DMS114 treated with DMSO at 0.1 percent for 48 hours (cell line): ENCODE results near the gene AUTS2.
"Not testable (repeated sequence)": the region's sequence is repeated elsewhere in the genome, so short reads cannot be mapped to it uniquely, and the experiment has no call there.

Source experiments
- DNase-seq: peaks from one replicate; lab custom pipeline; 2025; ENCODE audit not compliant: unreplicated experiment; lab: John Stamatoyannopoulos, UW

Gene AUTS2

DNA sequence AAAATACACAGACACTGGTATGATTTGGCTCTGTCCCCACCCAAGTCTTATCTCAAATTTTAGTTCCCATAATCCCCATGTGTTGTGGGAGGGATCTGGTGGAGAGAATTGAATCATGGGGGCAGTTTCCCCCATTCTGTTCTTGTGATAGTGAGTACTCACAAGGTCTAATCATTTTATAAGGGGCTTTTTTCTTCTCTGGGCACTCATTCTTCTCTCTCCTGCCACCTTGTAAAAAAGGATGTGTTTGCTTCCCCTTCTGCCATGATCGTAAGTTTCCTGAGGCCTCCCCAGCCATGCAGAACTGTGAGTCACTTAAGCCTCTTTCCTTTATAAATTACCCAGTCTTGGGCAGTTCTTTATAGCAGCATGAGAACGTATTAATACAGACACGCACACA, 677.3 kb downstream of the AUTS2 start:
- DNase-seq, result not testable (repeated sequence)

DNA sequence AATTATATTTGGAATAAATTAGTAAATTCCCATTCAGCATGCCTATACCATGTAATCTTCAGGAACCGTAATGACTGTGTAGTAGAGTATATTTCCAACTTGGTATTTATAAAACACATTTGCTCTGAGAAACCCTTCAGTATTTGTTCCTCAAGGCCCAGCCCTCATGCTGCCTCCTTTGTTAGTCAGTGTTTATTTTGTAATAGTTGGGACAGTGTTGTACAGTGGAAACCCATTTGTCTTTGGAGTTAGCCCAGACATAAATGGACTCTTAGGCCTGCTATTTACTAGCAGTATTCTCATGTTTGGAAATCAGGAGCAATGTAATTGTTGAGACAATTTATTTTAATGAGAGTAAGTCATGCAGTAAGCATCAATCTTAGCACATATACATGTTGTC, 686.9 kb downstream of the AUTS2 start:
- no peak for DNase-seq

DNA sequence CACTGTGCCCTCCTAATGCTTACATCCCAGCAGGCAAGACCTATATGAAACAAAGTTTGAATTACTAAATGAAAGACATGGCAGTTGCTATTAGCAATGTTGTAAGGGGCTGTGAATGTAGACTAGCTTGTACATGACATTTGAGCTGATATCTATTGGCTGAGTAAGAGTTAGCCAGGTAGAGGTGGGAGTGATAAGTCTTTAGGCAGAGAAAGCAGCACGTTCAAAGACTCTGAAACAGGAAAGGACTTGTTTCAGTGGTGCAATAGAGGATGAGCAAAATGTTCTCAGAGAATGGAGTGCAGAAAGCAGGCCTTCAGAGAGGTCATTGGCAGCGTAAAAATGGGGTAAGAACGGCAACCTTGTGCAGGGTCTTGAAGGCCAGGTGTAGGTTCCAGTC, 687.6 kb downstream of the AUTS2 start:
- no peak for DNase-seq

DNA sequence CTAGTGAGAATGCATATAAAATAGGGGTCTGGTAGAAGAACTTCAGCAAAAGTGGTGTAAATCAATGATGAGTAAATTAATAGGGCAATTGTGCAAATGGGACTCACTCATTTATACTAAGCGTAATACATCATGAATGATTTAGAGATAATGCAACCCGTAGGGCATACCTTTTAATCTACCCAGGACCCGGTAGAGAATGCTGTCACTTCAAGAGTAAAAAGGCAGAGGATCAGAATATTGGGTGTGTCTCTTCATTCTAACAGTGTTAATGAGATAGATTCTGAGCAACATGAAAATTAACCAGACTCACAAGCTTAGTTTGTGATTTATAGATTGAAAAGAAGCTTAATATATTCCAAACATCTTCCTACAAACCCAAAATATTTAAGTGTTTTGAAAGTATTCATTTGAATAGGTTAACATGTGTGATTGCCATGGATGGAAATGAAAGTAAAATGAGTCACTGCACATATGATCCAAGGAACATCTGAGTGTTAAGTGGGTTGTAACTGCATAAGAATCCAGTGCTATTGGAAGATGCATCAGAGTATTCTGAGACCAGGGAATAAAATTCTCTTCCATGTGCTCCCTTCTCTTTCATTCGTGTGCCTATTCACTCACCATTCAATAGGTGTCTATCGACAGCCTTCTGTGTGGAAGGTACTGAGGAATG, 690.6 kb downstream of the AUTS2 start:
- DNase-seq, result no peak

DNA sequence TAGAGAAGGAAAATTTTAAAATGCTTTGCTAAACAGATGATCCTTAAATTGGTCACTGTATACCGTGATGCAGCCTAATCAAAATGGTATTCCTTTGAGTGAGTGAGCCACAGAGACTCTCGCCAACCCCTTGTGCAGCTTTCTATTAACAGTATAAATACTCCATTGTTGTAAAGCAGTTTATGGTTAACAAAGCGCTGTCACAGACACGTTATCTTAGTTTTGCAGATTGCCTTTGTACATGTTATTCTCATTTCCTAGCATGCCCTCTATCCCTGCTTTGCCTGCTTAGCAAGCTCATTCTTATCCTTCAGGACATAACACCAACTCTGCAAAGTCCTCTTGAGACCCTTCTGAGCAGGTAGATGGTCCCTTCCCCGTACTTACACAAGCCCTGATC, 694.4 kb downstream of the AUTS2 start:
- DNase-seq, result no peak

DNA sequence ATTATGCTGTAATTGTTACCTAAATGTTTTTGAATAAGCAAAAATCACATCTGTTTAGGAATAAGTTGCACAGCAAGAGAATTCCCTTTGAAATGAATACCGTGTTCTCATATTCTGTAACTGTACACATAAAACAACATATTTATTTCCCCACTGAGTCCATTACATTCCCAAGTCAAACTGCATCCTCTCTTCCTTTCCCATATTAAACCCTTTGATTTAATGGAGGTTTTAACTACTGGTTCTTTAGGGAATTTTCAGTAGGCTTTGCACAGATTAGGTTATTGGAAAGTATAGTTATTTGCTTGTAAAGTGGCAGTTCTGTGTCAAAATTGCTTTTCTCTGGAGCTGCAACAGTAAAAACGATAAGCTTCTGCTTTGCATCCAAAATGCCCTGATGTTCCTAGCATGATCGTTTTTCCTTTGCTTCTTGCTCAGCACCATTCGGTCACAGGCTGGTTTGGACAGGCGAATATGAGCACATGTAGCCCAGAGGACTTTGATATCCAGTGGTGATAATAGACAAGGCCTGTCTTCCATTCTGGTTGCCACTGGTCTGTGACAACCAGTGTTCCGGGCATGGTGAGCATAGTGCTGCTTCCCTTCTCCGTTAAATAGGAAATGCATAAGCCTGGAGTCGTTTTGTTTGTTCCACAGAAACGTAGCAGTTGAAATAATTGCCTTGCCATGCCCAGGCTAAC, 696.1 kb downstream of the AUTS2 start:
- DNase-seq, result no peak

DNA sequence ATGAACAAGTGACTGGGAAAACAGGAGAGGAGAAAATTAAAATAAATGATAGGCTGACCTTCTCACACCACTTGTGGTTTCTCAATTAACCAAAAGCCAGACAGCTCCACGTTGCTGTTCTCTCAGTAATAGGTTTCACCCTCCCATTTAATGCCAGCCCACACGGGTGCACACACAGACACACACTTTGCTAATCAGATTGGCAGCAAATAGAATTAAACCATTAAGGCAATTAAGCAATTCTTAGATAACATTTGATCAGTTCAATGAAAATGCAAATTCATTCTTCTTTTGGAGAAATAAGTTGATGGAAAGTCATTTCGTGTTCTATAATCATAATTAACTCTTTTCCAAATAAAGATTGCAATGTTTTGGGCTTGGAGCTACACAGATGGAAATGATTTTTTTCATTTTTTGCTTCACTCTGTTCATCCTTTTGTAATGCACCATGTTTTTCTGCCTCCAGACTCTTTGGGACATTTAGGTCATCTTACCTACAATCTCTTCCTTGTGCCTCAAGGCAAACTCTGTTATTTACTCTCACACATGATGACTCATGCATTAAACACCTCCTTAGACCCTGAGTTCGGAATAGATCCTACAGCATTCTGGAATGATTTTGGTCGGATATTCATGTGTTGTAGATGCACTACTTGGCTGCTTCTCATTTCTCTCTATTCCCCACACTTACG, 700.7 kb downstream of the AUTS2 start:
- no peak for DNase-seq

DNA sequence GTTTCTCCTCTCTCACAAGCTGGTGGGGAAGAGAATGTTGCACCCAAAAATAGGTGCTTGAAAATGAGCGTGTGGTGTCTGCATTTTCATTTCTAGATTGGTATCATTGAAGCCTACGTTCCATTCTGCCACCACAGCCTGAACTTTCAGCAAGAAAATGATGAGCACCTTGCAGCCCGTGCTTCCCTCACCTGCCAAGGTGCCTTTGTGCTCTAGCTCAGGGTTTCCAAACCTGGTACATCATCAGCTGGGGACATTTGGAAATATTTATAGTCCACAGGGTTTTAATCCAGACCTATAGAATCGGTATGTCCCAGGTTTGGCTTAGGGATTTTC, 701.2 kb downstream of the AUTS2 start:
- DNase-seq, result no peak

DNA sequence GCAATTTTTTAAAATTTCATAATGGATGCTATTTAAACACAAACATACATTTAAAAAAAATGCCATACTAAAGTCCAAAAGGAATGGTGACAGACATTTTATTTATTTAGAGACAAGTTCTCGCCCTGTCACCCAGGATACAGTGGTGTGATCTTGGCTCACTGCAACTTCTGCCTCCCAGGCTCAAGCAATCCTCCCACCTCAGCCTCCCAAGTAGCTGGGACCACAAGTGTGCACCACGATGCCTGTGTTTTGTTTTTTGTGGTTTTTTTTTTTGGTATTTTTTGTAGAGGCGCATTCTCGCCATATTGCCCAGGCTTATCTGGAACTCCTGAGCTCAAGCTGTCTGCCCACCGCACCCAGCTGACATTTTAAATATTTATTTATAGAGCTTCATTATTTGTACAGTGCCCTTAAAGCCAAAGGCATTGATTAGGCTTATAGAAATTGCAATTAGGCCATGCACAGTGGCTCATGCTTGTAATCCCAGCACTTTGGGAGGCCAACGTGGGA, 703.5 kb downstream of the AUTS2 start:
- DNase-seq, result no peak

DNA sequence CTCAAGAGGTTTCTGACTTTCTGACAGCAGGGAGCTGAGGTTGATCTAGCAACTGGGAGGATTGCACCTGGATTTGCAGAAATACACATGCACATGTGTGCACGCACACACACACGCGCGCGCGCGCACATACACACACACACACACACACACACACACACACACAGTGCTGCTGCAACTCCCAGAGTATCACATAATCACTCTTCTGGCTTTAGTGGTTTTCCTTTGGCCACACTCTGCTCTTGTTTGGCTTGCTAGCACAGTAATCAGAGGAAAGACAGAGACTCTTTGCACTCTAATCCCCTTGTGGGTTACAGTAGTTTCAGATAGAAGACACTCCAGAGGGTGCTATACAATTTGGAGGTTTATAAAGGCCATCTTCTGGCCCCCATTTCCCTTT, 705.0 kb downstream of the AUTS2 start:
- no peak for DNase-seq

DNA sequence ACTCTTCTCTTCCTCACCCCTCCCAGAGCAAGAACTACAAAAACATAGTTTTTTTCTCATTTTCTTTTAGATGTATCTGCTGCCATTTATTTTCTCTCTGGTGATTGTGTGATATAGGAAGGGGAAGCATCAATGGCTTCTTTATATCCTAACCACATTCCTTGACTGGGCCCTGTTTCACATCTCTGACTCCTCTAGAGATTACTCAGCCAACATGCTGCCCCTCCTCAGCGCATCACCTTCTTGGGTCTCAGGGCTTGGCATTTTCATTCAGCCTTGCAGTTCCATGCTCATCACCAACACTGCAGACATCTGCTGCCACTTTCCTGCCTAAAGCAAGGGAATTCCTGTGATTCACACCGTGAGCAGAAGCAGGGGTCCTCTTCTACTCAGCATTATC, 705.5 kb downstream of the AUTS2 start:
- DNase-seq, result no peak

DNA sequence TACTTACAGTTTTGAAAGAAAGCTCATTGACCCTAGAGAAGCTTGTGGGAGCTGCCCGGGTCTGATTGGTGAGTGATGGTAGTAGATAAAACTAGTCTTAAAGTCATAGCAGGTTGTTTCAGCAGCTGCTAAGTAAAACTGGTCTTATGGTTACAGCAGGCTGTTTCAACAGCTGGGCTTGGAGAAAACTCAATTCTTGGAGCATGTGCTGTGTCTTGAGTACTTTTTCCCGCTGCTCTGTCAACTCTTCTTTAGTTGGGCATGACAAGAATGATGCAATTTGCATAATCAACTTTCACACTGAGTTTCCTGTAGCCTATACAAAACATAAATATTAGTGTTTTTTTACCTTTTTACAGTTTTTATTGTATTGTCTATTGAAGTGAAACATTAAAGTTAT, 707.9 kb downstream of the AUTS2 start:
- DNase-seq, result no peak

DNA sequence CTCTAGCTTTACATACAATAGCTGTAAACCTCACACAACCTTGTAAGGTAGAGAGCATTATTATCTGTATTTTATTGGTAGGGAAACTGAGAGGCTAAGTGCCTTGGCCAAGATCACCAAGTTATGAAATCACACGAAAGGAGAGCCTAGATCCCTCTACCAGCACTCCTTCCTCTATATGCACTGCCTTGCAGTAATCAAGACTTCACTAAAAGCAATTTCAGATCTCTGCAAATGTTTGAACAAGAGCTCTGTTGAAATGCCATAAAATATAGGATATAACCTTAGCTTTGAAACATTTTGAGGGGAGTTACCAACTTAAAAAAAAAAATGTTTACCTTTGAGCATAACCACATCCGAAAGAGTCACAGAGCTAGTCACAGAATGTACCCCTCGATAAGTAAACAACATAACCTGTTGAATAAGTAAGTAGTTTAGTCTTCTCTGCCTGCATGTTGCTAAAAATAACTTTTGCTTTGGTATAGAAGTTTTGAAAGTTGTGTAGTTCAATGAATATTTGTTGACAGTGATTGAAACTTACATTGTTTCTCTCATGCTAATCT, 709.4 kb downstream of the AUTS2 start:
- no peak for DNase-seq

DNA sequence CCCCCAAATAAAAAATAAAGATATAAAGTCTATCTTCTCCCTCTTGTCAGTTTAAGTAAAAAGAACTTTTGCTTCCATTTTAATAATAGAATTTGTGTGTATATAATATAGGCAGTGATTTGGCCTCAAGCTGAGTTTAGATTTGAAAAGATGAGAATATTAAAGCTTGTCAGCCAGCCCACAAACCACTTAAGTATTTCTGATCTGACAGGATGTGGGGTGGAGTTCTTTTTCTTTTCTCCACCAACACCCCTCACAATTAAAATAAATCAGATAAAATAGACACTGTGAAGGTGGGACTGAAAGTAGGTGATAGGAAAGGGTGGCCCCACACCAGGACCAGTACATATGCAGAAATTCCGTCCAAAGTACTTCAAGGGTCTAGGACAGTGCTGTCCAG, 714.1 kb downstream of the AUTS2 start:
- no peak for DNase-seq

DNA sequence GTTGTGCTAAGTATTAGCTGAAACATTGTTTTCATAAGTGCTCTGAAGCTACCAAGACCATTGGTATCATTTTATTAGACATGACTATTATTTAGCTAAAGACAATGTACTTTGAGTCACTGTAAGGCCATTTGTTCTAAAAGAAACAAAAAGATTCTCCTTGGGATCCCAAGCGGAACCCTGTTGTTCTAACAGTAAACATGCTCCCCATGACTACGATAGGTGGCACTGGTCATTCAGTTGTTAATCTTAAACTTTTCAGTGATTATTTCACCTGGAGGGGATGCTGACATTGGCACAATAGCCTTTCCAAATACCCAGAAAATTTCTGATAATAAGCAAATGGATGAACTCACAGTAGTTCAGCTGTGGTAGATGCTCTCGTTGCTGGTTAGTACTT, 715.0 kb downstream of the AUTS2 start:
- no peak for DNase-seq

DNA sequence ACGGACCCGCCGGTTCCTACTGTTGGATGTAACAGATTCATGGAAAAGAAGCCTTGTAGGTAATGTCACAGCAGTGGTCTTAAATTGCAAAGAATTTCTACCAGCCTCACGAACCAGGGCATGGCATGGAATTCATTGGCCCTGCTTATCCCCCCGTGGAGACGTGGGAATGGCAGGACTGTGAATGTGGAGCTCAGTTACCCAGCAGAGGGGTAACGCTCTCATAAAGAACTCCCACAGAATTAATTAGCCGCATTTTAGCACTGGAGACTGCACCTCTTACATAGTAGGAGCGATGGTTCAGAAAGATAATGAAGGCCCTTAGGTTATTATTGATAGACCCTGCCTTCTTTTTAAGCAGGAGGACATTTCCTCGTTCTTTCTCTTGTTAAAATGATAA, 715.4 kb downstream of the AUTS2 start:
- DNase-seq, result no peak

DNA sequence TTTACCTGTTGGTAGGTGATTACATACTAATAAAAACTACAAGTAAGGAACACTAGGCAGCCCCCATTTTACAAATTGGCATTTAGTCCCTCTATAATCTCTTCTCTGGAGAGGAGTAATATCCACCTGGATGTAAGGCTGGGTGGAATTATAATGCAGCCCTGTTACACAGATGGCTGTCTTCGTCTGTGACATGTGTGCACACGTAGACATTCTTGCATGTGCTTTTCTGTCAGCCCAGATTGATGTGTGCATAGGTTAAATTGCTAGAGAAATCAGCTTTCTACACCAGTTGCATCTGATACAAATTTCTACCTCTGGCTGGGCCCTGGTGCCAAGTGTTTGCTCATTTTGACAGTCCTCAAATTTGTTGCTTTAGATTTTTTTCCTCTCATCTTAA, 715.9 kb downstream of the AUTS2 start:
- no peak for DNase-seq

DNA sequence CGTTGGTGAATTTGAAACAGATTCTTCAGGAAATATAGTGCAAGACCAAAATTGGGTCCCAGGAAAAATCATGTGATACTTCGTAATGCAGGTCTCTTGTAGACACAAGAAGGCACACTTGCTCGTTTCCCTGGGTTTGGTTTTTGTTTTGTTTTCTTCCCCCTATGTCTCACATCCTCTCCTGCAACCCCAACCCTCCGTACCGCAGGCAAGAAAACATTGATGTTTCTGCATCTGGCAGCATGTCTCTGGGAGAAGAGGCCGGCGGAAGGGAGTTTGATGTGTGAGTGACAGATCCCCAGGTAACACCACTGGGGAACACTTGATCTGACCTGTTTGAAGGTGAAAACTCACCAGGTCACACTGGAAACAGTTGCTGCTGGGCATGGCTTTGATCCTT, 718.5 kb downstream of the AUTS2 start:
- no peak for DNase-seq

DNA sequence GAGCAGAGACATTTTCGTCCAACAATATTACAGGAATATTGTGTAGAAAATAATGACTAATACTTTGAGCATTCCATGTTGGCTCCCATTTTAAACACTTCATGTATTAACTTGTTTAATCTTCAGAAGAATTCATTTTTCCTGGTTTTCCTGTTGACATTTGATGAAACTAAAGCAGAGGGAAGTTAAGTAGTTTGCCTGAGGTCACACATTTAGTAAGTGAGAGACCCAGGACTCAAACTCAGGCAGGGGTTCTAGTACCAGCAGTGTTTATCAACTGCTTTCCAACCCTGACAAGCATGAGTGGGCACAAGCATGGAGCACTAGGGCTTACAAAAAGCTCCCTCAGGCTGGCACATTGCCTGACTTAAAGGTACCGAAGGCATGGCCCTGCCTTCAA, 719.1 kb downstream of the AUTS2 start:
- DNase-seq, result no peak

DNA sequence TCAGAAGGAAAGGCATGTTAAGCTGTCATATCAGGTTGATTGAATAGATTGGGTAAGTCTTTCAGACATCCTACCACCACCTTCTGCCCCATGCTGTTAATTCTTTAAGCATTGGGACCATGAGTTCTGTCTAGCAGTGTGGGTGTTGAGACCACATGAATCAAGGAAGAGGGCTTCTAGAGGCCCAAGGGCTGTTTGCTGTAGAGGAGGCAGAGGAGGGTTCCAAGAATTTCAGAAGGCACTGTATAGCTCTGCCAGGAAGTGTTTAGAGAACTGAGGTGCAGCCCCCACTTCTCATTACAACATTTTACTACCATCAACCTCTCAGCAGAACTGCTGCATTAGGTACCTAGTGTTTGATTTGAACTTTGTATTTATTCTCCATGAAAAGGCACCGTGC, 720.2 kb downstream of the AUTS2 start:
- no peak for DNase-seq

DNA sequence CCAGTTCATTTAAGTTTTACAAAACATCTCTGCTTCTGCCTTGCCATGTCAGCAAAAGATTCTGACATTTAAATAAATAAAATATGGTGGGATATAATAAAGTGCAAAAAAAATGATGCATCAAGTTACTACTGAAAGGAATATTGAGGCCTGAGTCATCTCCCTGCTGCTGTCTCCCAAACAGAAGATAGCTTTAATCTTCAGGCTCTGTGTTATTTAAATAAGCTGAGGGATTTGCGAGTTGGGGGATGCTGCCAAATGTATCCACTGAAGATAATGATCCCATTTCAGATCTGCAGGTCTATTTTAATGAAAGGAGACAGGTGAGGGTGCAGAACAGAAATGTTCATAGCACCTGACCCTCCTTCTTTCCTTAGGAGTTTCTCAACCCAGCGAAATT, 720.8 kb downstream of the AUTS2 start:
- no peak for DNase-seq

DNA sequence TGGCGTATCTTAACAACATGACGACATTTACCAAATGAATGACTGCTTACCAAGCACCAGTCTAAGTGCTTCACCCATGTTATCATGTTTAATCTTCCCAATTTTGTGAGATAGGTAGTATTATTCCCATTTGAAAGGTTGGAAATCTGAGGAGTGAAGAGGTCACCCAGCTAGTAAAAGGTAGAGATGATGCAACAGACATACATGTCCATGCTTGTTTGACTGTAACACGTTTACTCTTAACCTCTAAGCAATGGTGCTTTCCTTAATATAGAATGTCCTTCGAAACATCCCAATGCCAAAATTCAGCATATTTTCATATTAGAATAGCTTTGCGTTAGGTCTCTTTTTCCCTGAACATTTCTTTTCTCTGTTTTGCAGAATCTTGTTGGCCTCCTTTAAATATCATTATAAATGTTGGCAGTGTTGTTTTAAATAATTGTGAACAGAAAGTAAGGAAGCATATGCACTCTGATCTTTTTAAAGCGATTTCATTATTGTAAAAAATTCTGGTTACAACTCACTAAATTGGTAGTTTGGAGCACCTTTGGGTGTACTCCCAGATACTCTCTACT, 722.8 kb downstream of the AUTS2 start:
- no peak for DNase-seq
